Lung (tissue), 12 donors: Measurements from ENCODE around the gene COL9A2. TPM values are rescaled to one million over a fixed set of nuclear protein-coding genes. Genes with fewer than 3 reads are reported as not detected.
A peak's percentile ranks its signal among the peaks of the same experiment; 100 is the strongest.

Experiments used
- ATAC-seq: fragments of 200-7000 bp; cut with Tn5 transposase; one replicate; pipeline ENCODE4 v1.9.1; 2020; ENCODE audit warnings: moderate number of reproducible peaks; ENCODE audit not compliant: insufficient read depth, low FRiP score
- DNase-seq, 3 donors: peaks; one replicate each; pipeline ENCODE4 v3.0.0-alpha.2; 2013 to 2017
- H3K27ac ChIP-seq, 2 donors: one replicate each; pipeline ENCODE4 v1.5.1; 2013; ENCODE audit warnings: mild to moderate bottlenecking in 2 of 2, moderate library complexity in 2 of 2, control low read depth in 1 of 2, inconsistent platforms in 1 of 2, low read depth in 1 of 2, low read length in 1 of 2
- H3K27me3 ChIP-seq, 3 donors: one replicate each; pipeline ENCODE4 v1.5.1; 2013; ENCODE audit warnings: low read length in 2 of 3; ENCODE audit not compliant: control insufficient read depth in 3 of 3, insufficient read depth in 3 of 3
- H3K36me3 ChIP-seq, 4 donors: one replicate each; pipeline ENCODE4 v1.5.1; 2013; ENCODE audit warnings: low read length in 4 of 4, mild to moderate bottlenecking in 1 of 4, moderate library complexity in 1 of 4; ENCODE audit not compliant: control insufficient read depth in 4 of 4, insufficient read depth in 4 of 4
- H3K4me1 ChIP-seq, 5 donors: one replicate each; pipeline ENCODE4 v1.5.1; 2013; ENCODE audit warnings: low read length in 5 of 5, mild to moderate bottlenecking in 2 of 5, moderate library complexity in 1 of 5; ENCODE audit not compliant: control insufficient read depth in 5 of 5, insufficient read depth in 5 of 5
- H3K4me3 ChIP-seq: one replicate; pipeline ENCODE4 v1.5.1; 2013; ENCODE audit warnings: mild to moderate bottlenecking, control low read depth, moderate library complexity
- H3K9ac ChIP-seq, 2 donors: one replicate each; pipeline ENCODE4 v1.5.1; 2013; ENCODE audit warnings: low read length in 2 of 2, control low read depth in 1 of 2; ENCODE audit not compliant: insufficient read depth in 1 of 2
- H3K9me3 ChIP-seq, 4 donors: one replicate each; pipeline ENCODE4 v1.5.1; 2013; ENCODE audit warnings: low read length in 3 of 4, mild to moderate bottlenecking in 1 of 4, moderate library complexity in 1 of 4; ENCODE audit not compliant: control insufficient read depth in 4 of 4, insufficient read depth in 3 of 4
- CTCF ChIP-seq: IDR thresholded peaks from 2 replicates; pipeline ENCODE4 v1.5.1; 2012; ENCODE audit warnings: mild to moderate bottlenecking; ENCODE audit errors: control extremely low read depth, extremely low read depth
- WGBS, 2 donors: extraction: QIAGEN DNeasy Blood & Tissue Kit; methylation state at CpG; one replicate each; pipeline ENCODE4 v1.1.7; 2013; 5-methylcytosine and 5-hydroxymethylcytosine counted together
- polyA plus RNA-seq, 2 donors: library from polyadenylated mRNA; stranded (reverse); fragments of 200-250 nt; gene quantifications; one replicate each; pipeline ENCODE4 v1.2.1, GENCODE V29; 2013
- total RNA-seq, 2 donors: library from RNA; depleted of rRNA in 1 of 2; stranded (reverse); fragments of >200 nt in 1 of 2; gene quantifications; one replicate each; pipeline ENCODE4 v1.2.1, GENCODE V29; 2014 to 2021
- donor health status: control.
- donor health status: control.
- donor health status: Bipolar disorder and iron deficiency.
- donor health status: healthy.
- donor health status: DM: yes; HTN: yes; CAD: no.

The COL9A2 gene
- total and polyA plus RNA-seq, 4 donors = 3.7 to 16.0 (median 9.4) TPM

GRCh38 chr1:40273547-40274166 is 43.4 kb downstream of the COL9A2 start:
- Histone ChIP-seq H3K36me3 (peaks cover 13 to 43% (median 15%) of the 10 kb centered on the region in 4 donors), H3K9ac (no peak overlapping the region), H3K27me3 (no peaks in the 10 kb centered on the region), H3K27ac (no peak overlapping the region), H3K9me3 (no peaks in the 10 kb centered on the region), H3K4me3 (no peak overlapping the region), H3K4me1 (peaks cover 0 to 4% (median 0%) of the 10 kb centered on the region in 5 donors)
- 78 to 88% methylated on average over 4 of the region's 4 CpGs for WGBS, 2 donors
- no peak for TF ChIP-seq CTCF
- DNase-seq (peak in 1 of 3 donors; percentile 5), ATAC-seq (no peak)

GRCh38 chr1:40272653-40273213 is 44.4 kb downstream of the COL9A2 start:
- Histone ChIP-seq H3K9me3 (no peaks in the 10 kb centered on the region), H3K27ac (no peak overlapping the region), H3K27me3 (no peaks in the 10 kb centered on the region), H3K9ac (no peak overlapping the region), H3K4me1 (peaks cover 0 to 10% (median 0%) of the 10 kb centered on the region in 5 donors), H3K4me3 (no peak overlapping the region), H3K36me3 (peaks cover 13 to 45% (median 17%) of the 10 kb centered on the region in 4 donors)
- no peak for DNase-seq
- no peak for ATAC-seq
- 93 to 96% methylated on average over 3 of the region's 3 CpGs for WGBS, 2 donors
- TF ChIP-seq CTCF = no peak

- WGBS, 2 donors = 61 to 65% methylated on average over 3 of the region's 3 CpGs
- no peak for DNase-seq
- H3K4me1 ChIP-seq = peaks cover 0 to 17% (median 0%) of the 10 kb centered on the region in 5 donors
Measured at GRCh38 chr1:40270152-40270834, 46.8 kb downstream of the COL9A2 start.

More at GRCh38 chr1:40270152-40270834, 46.8 kb downstream of the COL9A2 start:
- Histone ChIP-seq H3K36me3 (peaks cover 19 to 38% (median 20%) of the 10 kb centered on the region in 4 donors), H3K9me3 (no peaks in the 10 kb centered on the region), H3K27me3 (no peaks in the 10 kb centered on the region), H3K9ac (no peak overlapping the region), H3K27ac (peak overlapping the region in 1 of 2 donors; percentile 65), H3K4me3 (no peak overlapping the region)
- TF ChIP-seq CTCF = no peak
- no peak for ATAC-seq
